Tibial nerve (tissue), 4 donors: ENCODE results near the gene AURKAIP1. TPM values are rescaled to one million over a fixed set of nuclear protein-coding genes. Genes with fewer than 3 reads are reported as not detected.

Source experiments
- DNase-seq, 2 donors: peaks; one replicate each; pipeline ENCODE4 v3.0.0-alpha.2; 2019; ENCODE audit warnings: low spot score in 2 of 2
- H3K27ac ChIP-seq, 4 donors: fragments of 200-600 bp; sonication (generic) in 3 of 4; one replicate each; pipeline ENCODE4 v1.5.1; 2017 to 2019; ENCODE audit warnings: mild to moderate bottlenecking in 1 of 4
- H3K27me3 ChIP-seq, 2 donors: fragments of 200-600 bp; sonication (generic) in 1 of 2; one replicate each; pipeline versions ENCODE4 v1.5.1 to v1.6.0; 2017 to 2019
- H3K36me3 ChIP-seq, 3 donors: fragments of 200-600 bp; sonication (generic); one replicate each; pipeline ENCODE4 v1.5.1; 2018 to 2019
- H3K4me1 ChIP-seq, 4 donors: fragments of 200-600 bp; sonication (generic) in 3 of 4; one replicate each; pipeline ENCODE4 v1.5.1; 2017 to 2019
- H3K4me3 ChIP-seq, 4 donors: fragments of 200-600 bp; sonication (generic) in 3 of 4; one replicate each; pipeline ENCODE4 v1.5.1; 2017 to 2019; ENCODE audit warnings: mild to moderate bottlenecking in 1 of 4, moderate library complexity in 1 of 4
- H3K9me3 ChIP-seq, 4 donors: fragments of 200-600 bp; sonication (generic) in 3 of 4; one replicate each; pipeline ENCODE4 v1.5.1; 2017 to 2019
- CTCF ChIP-seq, 5 experiments: fragments of 200-600 bp in 3 of 5; fragments of 450-650 bp in 2 of 5; sonication (generic) in 3 of 5; IDR thresholded peaks; one replicate each; pipeline ENCODE4 v1.5.1; 2016 to 2019; ENCODE audit warnings: antibody characterized with exemption in 5 of 5, mild to moderate bottlenecking in 3 of 5, moderate library complexity in 2 of 5
- EP300 ChIP-seq, 2 donors: sonication (generic); formaldehyde crosslinking; IDR thresholded peaks; one replicate each; pipeline ENCODE4 v1.6.1; 2017; ENCODE audit warnings: antibody characterized with exemption in 2 of 2, mild to moderate bottlenecking in 1 of 2
- POLR2A ChIP-seq, 2 donors: fragments of 450-650 bp; IDR thresholded peaks; one replicate each; pipeline ENCODE4 v1.6.1; 2017; ENCODE audit warnings: antibody characterized with exemption in 2 of 2, mild to moderate bottlenecking in 2 of 2, moderate library complexity in 2 of 2
- WGBS, 2 donors: methylation state at CpG; one replicate each; pipeline ENCODE4 v1.1.5; 2018; 5-methylcytosine and 5-hydroxymethylcytosine counted together
- total RNA-seq, 4 donors: library from RNA; depleted of rRNA; stranded (reverse); fragments of >200 nt; gene quantifications; one replicate each; pipeline ENCODE4 v1.1.0, GENCODE V29; 2016

The AURKAIP1 gene
- total RNA-seq, 4 donors from 2014 or later, result 63.9 to 128 (median 105) TPM

GRCh38 chr1:1421147-1421906 lies 46.3 kb upstream of the AURKAIP1 start, which contains the start of gene ANKRD65:
TSS of gene ANKRD65 (minus strand) at chr1:1421276. CDS start at chr1:1421005, 271 bp downstream.
- TF ChIP-seq CTCF (IDR thresholded peaks at IDR 0.05) (no peak), POLR2A (IDR thresholded peaks at IDR 0.05) (no peak)
- Histone ChIP-seq H3K36me3 (no peaks in the 10 kb centered on the region), H3K4me1 (peaks cover 0 to 65% (median 21%) of the 10 kb centered on the region in 4 donors), H3K27ac (peak within 1 kb of the TSS; percentile 61 to 94 (median 81)), H3K4me3 (peak within 1 kb of the TSS in 3 of 4 donors; percentile 33 to 55 (median 42)), H3K9me3 (no peaks in the 10 kb centered on the region), H3K27me3 (peaks cover 0 to 2% of the 10 kb centered on the region in 2 donors)
- WGBS, 2 donors, result 64 to 68% methylated on average over 12 to 15 of the region's 18 CpGs
- no peak for DNase-seq

GRCh38 chr1:1420654-1421141 lies 45.7 kb upstream of the AURKAIP1 start:
- H3K4me3 ChIP-seq, result peak overlapping the region in 3 of 4 donors; percentile 33 to 55 (median 42)
- no peak for TF ChIP-seq CTCF (IDR thresholded peaks at IDR 0.05)
- TF ChIP-seq POLR2A (IDR thresholded peaks at IDR 0.05), result no peak
- TF ChIP-seq EP300 (IDR thresholded peaks at IDR 0.05), result no peak
- peaks cover 0 to 59% (median 18%) of the 10 kb centered on the region in 4 donors for H3K4me1 ChIP-seq
- WGBS, 2 donors, result 47 to 53% methylated on average over 5 to 9 of the region's 12 CpGs
- H3K9me3 ChIP-seq, result no peaks in the 10 kb centered on the region
- H3K36me3 ChIP-seq, result no peaks in the 10 kb centered on the region
- H3K27ac ChIP-seq, result peak overlapping the region; percentile 61 to 94 (median 81)
- no peak for DNase-seq
- no peaks in the 10 kb centered on the region for H3K27me3 ChIP-seq

GRCh38 chr1:1419813-1420653 lies 45.0 kb upstream of the AURKAIP1 start:
- Histone ChIP-seq H3K4me1 (peaks cover 0 to 57% (median 18%) of the 10 kb centered on the region in 4 donors), H3K9me3 (no peaks in the 10 kb centered on the region), H3K36me3 (no peaks in the 10 kb centered on the region), H3K4me3 (peak overlapping the region; percentile 42 to 55 (median 45)), H3K27ac (peak overlapping the region; percentile 78 to 94 (median 88)), H3K27me3 (no peaks in the 10 kb centered on the region)
- no peak for TF ChIP-seq EP300 (IDR thresholded peaks at IDR 0.05)
- peak in 3 of 5 experiments; percentile 24 to 51 (median 30) for TF ChIP-seq CTCF (IDR thresholded peaks at IDR 0.05)
- 11 to 50% methylated on average over 4 to 35 of the region's 112 CpGs for WGBS, 2 donors
- DNase-seq, result no peak

GRCh38 chr1:1419363-1419812 lies 44.4 kb upstream of the AURKAIP1 start:
- WGBS, 2 donors, result 45 to 79% methylated on average over 5 to 19 of the region's 21 CpGs
- Histone ChIP-seq H3K27ac (peak overlapping the region; percentile 78 to 92 (median 81)), H3K36me3 (no peaks in the 10 kb centered on the region), H3K4me1 (peaks cover 0 to 54% (median 18%) of the 10 kb centered on the region in 4 donors), H3K27me3 (no peaks in the 10 kb centered on the region), H3K9me3 (no peaks in the 10 kb centered on the region), H3K4me3 (peak overlapping the region; percentile 36 to 55 (median 45))
- no peak for DNase-seq
- no peak for TF ChIP-seq EP300 (IDR thresholded peaks at IDR 0.05)
- no peak for TF ChIP-seq POLR2A (IDR thresholded peaks at IDR 0.05)
- no peak for TF ChIP-seq CTCF (IDR thresholded peaks at IDR 0.05)
